GM19452 (cell line): Measurements from ENCODE around the gene HOXB9.

Experiments
- ATAC-seq: cut with Tn5 transposase; IDR thresholded peaks from one replicate; pipeline ENCODE4 v1.9.1; 2021; ENCODE audit not compliant: unreplicated experiment

The HOXB9 gene

GRCh38 chr17:48625495-48626244 lies 488 bp downstream of the HOXB9 start:
- no peak for ATAC-seq

GRCh38 chr17:48624544-48625494 lies 1.3 kb downstream of the HOXB9 start:
- no peak for ATAC-seq

DNA sequence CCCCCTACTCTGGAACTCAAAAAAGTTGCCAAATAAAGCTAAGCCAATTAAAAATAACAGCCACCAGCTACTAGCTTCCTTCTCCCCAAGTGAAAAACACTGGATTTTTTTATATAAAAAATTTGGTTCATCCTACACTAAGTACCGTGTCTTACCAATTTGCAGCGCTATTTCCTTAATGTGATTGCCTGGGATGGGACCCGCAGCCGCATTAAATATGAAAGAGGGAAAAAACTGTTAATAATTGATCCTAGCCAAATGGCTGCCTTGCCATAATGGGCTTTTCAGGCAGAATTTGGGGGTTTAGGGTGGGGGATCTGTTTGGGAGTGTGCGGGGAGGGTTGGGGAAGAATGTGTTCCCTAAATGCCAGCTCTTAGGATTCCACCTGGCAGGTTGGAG lies 2.0 kb downstream of the HOXB9 start:
- ATAC-seq, result no peak

DNA sequence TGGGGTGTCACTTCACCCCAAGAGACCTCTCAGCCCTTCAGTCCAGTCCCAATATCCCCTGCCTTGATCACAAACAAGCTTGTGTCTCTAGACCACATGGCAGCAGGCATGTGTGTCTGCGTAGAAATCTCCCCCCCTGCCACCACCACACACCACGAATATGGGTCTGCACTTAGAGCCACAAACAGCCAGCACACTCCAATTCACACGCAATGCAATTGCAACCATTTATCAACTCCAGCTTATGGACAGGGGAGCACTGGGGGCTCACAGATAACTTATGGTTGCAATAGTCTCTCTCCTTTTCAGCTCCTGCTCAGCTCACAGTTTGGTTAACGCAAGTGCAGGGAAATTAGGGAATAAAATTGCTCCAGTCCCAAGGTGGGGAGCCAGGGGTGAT lies 2.6 kb downstream of the HOXB9 start:
- ATAC-seq, result no peak

GRCh38 chr17:48622857-48623256 lies 3.3 kb downstream of the HOXB9 start:
- ATAC-seq, result no peak

- ATAC-seq, result no peak
Measured at GRCh38 chr17:48621410-48622392, 4.5 kb downstream of the HOXB9 start.

GRCh38 chr17:48620461-48621139 lies 5.6 kb downstream of the HOXB9 start:
- ATAC-seq, result no peak

DNA sequence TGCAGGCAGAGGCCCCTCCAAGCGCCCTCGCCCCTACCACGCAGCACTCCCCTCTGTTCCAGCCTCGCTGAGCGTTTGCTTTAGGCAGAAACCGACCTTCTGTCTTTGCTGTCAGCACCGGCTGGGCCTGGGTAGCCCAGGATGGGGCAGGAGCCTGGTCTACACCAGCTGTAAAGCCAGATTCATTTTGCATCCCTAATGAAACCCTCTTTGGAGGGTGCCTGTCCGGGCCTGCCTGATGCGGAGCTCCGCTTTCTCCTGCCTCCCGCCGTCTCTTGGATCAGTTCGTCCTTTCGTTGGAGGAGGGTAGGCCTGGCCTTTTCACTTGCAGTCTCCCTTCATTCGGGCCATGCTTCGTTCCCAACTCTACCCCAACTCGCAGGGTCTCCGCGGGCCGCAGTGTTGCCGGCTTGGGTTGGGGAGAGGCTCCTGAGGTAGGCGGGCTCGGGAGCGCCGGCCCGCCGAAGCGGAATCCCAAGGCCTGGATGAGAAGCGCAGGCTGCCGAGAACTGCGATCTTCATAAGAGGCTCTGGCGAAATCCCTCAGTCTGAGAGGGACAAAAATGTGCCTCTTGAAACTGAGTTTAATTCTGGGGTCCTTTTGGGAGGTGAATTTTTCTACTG lies 6.2 kb downstream of the HOXB9 start:
- ATAC-seq, result no peak

GRCh38 chr17:48618256-48618896 lies 7.8 kb downstream of the HOXB9 start:
- no peak for ATAC-seq

DNA sequence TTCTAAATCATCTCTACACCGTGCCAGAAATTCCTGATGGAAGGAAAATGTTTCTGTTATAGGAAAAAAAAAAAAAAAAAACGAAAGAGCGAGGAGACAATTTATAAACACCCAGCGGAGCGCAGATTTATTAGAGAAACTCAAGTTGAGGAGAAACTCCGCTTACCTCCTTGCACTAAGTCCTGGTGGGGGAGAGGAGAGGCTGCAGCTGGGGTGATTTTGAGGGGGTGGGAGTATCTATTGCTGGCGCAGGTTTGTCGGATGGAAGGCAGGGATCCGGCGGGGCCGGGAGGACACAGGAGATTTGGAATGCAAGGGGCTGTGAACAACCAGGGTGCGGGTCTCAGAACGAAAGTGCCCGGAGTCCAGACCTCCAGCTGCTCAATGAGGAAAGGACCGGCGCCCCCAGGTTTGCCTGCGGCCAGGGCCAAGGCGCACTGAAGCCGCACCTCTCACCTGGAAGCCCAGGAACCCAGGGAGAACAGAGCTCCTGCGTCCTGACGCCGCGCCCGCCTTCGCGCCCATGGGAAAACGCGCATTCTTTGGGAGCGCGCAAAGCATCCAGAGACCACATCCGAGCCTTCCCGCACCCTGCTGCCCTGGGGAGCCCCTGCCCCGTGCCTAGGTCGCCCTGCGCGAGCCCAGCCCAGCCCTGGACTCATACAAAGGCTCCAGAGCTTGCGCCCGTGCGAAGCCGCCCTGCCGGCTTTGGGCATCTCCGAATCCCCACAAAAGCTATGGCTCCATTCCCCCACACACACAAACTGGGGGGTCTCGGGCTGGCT lies 8.5 kb downstream of the HOXB9 start:
- no peak for ATAC-seq

GRCh38 chr17:48616717-48617470 lies 9.3 kb downstream of the HOXB9 start:
- no peak for ATAC-seq

DNA sequence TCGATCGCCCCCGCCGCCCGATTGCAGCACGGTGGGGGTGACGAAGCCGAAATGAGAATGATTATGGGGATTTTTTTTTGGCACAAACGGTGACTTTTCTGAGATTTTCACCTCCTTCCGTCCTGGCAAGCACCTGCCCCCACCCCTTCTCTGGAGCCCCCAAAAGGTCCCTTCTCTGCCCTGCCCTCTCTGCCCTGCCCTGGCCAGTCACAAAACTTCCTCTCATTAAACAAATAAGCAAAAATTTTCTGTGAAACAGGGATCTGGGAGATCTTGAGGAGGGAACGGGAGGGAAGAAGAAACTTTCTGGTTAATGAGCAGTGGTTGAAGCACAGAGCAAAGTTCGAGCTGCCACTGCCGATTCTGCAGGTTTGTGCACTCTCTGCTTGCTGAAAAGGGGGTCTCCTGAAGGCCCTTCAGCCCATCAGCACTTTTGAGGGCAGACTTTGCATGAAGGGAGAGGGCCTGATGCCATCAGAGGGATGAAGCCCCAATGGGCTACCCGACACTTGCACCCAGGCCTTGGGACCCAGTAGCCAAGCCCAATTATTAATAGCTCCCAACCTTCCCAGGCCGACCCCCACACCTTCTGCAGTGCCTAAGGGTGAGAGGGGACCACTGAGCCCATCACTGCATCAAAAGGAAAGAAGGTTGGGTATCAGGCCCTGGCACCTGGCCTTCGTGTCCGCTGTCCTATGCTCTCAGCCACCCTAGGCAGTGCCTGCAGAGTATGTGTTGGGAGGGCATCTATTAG lies 10.0 kb downstream of the HOXB9 start:
- ATAC-seq, result no peak

- no peak for ATAC-seq
Measured at GRCh38 chr17:48615047-48615962, 10.9 kb downstream of the HOXB9 start, which contains the start of gene HOXB8. TSS of gene HOXB8 (minus strand) at chr17:48615292. CDS start at chr17:48614704, 588 bp downstream.

- no peak for ATAC-seq
Measured at GRCh38 chr17:48613862-48614694, 12.1 kb downstream of the HOXB9 start.
